ENCODE results near the gene INF2.

INF2 gene

DNA sequence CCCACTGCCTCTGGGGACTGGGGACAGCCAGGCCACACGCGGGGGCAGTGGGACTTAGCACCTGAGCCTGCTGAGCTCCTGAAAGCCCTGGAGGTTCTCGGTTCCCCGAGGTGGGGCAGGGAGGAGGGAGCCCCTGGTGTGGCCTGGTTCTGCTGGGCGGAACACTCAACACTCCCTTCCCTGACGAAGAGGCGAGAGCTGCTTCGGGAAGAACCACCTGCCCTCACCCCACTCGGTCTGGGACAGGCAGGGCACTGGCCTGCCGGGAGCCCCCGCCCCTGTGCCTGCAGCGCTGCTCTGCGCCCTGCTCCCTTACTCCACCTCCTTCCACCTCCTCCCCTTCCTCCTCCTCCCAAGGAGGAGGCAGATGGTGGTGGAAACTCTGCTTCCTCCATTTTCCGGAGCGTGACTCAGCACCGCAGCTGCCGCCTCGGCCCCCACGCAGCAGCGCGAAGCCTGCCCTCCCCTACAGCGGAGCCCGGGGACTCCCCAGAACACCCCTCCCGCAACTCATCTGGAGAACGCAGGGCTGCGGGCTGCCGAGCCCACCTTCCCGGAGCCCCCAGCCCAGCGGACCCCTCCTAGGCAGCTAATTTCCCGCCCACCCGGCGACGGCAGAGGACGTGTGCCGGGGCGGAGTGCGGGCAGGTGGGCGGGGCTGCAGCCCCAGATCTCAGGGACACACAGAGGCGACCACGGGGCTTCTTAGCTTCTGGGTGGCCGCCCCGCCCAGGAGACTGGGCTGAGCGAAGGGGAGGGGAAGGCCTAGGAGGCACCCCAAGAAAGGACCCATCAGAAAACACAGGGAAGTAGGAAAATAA is 11.7 kb upstream of the INF2 start:
- peak; percentile 82 for DNase-seq

DNA sequence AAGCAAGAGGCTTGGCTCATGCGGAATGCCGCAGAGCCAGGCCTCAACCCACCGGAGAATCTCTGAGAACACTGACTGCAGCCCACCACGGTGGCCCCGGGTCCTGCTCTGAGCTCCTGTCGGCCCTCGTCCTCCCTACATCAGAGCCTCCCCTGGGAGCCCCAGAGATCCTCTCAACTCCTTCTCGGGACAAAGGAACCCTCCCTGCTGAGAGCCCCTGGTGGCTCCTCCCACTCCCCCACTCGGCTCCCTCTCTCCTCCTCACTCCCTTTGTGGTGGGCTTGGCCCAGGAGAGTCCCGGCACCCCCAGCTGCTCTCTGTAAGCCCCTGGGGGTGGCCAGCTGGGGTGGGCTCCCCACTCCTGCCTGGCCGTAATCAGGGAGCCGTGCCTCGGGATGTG is 11.1 kb upstream of the INF2 start:
- DNase-seq, result no peak

- DNase-seq, result no peak
Measured at GRCh38 chr14:104678901-104679705, 10.3 kb upstream of the INF2 start.

DNA sequence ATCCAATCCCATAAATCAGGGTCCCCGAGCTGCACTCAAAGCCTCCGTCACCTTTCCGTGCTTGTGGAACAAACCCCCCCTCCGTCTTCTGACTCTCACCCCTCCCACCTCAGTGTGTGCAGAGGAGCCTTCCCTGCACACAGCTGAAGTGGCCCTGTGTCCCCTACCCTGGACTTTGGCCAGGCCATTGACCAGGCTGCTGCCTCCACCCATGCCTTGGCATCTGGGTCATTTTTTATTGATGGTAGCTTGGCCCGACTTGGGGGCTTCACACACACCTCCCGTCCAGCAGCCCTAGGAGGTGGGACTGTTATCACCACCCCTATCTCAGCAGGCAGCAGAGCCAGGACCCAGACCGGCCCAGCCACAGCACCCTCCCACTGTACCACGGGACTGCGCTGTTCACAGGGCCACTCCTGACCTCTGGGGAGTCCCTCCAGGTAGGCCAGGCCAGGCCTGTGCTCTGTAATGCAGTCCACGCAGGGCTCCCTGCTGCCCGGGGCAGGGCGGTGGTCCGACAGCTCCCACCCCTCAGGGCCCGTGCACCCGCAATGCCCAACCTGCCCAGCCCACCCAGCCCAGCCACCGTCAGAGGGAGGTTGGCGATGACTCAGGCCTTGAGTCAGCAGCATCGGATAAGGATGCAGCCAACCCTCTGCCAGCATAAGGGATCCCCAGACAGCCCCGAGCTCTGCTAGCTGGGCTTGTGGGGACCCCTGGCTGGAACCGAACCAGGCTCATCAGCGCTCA is 9.2 kb upstream of the INF2 start:
- DNase-seq, result peak; percentile 28

- peak; percentile 60 for DNase-seq
Measured at GRCh38 chr14:104680806-104681688, 8.4 kb upstream of the INF2 start.

DNA sequence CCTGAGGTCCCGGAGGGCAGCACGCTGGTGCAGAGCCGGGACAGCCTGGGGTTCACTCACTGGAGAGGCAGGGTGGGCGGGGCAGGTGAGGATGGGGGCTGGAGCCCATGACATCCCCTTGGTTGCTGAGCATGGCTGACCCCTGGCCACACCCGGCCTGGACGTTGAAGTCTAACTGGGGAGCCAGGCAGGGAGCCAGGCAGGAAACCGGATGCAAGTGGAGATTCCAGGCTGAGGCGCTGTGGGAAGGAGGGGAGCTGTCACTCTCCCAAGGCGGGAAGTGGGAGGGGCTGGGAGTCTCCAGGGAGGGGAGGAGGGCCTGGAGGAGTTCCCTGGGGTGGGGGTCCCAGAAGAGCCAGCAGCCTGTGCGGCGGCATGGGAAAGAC is 7.7 kb upstream of the INF2 start:
- no peak for DNase-seq

GRCh38 chr14:104682107-104682593 is 7.3 kb upstream of the INF2 start:
- no peak for DNase-seq

DNA sequence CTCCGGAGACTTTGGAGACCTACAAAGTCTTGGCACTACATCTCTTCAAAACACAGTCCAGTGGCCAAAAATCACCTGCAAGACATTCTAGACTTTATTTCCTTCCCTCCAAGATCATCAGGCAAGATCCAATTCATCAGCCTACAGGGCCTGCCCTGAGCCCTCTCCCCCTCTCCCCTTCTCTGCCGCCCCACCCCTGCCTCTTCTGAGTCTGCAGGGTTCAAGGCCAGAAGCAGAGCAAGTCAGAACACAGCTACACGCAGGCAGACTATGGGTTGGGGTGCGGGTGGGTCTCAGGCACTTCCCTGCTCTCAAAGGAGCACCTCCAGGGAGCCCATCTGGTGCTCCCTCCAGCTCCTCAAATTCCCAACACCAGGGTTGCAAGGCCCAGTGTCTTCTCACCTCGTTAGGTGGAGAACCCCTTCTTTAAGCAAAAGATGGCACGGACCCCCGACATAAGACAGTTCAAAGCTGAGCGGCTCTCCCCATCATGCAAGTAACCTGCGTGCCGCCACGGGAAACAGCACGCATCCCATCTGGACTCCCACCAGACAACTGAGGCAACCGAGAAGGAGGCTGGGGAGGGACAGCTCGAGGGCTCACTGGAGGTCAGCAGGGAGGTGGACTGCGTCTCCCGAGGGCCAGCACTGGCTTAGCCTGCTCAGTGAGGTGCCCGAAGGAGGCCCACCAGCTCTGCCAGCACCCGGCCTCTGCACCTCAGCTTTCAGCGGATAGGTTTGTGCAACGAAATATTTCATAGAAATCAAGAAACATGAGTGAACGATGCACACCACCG is 5.6 kb upstream of the INF2 start:
- no peak for DNase-seq

- DNase-seq, result no peak
Measured at GRCh38 chr14:104684449-104684821, 5.0 kb upstream of the INF2 start.

DNA sequence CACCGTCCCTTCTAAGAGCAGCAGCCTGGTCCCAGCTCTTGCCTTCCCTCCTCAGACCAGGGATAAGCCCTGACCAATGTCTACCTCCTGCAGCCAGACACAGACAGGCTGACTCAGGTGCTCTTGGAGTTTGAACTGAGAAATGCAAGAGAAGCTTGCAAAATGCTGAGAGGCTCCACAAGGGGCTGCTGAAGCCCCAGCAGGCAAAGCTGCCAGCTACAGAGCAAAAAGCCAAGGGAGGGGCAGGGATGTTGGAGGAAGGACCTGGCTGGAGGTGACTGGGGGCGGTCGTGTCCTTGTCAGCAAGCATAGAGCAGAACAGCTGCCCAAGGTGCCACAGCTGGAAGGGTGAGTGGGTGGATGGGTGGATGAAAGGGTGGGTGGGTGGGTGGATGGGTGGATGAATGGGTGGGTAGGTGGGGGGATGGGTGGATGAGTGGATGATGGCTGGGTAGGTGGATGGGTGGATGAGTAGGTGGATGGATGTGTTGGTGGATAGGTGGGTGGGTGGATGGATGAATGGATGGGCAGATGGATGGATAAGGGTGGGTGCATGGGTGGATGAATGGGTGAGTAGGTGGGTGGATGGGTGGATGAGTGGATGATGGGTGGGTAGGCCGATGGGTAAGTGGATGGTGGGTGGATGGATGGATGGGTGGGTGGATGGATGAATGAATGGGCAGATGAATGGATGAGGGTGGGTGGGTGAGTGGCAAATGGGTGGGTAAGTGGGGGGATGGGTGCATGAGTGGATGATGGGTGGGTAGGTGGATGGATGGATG is 4.0 kb upstream of the INF2 start:
- no peak for DNase-seq

GRCh38 chr14:104685998-104686610 is 3.3 kb upstream of the INF2 start:
- no peak for DNase-seq

GRCh38 chr14:104686624-104687517 is 2.5 kb upstream of the INF2 start:
- DNase-seq, result no peak

DNA sequence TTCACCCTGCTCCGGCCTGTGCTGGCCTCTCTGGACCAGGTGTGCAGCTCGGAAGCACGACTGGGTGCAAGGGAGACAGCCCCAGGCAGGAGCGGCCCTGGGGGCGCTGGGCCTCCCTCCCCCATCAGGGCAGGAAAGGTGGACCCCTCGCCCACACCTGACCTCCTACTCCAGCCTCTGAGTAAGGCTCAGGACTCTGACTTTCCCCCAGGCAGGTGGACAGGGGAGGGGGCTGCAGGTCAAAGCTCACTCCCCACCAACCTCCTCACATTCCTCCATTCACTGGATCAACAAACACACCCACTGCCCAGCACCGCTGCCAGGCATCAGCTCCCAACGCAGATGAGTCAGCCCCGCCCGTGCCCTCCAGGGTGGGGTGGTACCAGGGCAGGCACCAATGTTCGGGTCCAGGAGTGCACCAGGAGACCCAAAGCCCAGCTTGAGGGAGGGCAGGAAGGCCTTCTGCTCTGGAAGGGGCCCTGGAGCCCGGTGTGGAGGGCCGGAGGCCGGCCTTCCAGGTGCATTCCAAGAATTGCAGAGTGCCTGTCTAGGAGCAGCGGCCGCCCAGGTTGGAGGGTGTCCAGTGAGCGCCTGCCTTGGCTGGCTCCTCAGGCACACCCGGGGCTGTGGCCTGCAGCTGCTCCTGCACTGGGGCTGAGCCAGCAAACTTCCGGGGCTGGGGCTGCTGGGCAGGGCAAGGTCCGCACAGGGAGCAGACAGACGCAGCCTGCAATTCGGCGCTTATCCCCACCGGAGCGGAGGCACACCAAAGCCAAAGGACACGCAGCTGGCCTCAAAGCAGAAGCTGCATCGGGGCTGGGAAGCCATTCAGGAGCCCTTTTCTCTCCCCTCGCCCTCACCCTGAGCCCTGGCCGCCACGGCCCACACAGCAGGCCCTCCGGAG is 1.6 kb upstream of the INF2 start:
- DNase-seq, result no peak

DNA sequence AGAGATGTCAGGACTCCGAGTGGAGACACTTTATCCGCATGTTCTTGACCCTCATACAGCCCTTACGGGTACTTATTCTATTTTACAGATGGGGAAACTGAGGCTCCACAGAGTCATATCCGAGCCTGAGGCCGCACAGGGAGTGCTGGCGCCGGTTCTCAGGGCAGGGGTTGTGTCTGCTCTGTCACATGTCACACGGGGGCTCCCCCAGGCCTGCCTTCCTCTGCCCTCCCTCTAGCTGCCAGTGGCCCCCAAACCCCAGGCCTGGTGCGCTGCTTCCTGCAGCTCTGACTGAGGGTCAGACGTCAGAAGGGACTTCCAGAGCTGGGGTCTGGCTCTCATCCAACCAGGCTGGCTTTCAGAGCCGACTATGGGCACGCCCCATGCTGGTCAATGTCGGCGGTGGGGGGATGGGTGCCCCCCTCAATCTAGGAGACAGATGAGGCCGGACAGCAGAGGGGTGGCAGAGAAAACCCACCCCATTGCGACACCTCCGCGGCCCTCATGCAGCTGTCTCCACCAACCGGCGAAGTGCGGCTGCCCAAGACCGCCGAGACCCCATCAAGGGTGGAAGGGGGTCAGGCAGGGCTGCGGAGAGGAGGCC is 811 bp upstream of the INF2 start:
- DNase-seq, result peak; percentile 11

GRCh38 chr14:104689881-104690711 is 678 bp downstream of the INF2 start:
- DNase-seq, result no peak

DNA sequence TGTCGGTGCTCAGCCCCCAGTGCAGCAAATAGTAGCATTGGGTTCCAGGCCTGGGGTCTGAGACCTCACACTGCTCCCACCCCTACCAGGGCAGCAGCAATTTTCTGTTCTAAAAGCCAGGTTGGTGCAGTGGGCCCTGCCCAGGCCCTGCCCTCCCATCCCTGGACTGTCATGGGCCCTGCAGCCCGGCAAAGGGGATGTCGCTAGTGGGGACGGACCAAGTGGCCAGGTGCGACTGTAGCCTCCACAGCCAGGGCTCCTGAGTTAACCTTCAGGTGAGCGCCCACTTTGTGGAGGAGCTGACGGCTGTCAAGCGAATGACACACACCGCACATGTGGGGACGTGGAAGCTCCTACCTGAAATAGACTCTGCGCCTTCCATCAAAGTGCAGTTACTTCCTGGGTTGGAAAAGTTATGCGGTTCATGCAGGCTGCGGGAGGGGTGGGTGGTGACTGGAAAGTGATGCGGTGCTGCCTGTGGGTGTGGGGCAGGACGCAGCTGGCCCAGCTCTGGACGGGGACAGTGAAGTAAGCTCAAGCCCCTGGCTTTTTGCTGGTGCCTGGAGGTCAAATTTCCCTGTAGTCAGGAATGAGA is 1.5 kb downstream of the INF2 start:
- DNase-seq, result no peak

Measured in MV-4-11 (cell line).